Measurements from ENCODE around the gene NR6A1.

NR6A1 gene

GRCh38 chr9:124471761-124472160 lies 299.4 kb downstream of the NR6A1 start:
- no peak overlapping the region for H3K27ac ChIP-seq (ENCODE audit: extremely low read depth, low read depth, low read length)
- TF ChIP-seq MYNN (tag by site-specific recombination; IDR thresholded peaks at IDR 0.05; ENCODE audit: borderline replicate concordance) (no peak), OVOL3 (tag by site-specific recombination; IDR thresholded peaks at IDR 0.05) (no peak), HIC1 (tag by site-specific recombination; IDR thresholded peaks at IDR 0.05) (peak; percentile 84; the same call in 1 of the 2 replicates), ZNF19 (tag by site-specific recombination; IDR thresholded peaks at IDR 0.05; ENCODE audit: low read depth) (no peak), ZNF777 (tag by site-specific recombination; IDR thresholded peaks at IDR 0.05; ENCODE audit: borderline replicate concordance) (no peak)
- no peaks in the 10 kb centered on the region for H3K9me3 ChIP-seq (ENCODE audit: control insufficient read depth, insufficient read depth, low read depth, low read length)
- H3K36me3 ChIP-seq (ENCODE audit: control insufficient read depth in 2 of 2, insufficient read depth in 1 of 2, low read length in 2 of 2), result no peaks in the 10 kb centered on the region
- POLR2A ChIA-PET, result no interaction called here
- no peaks in the 10 kb centered on the region for H3K4me1 ChIP-seq (ENCODE audit: control insufficient read depth, insufficient read depth, low read length)
- CTCF ChIA-PET, result interaction anchor here (1.2 kb wide), 1 partner anchor 24 kb away, joined by 5 read pairs; no protein-coding TSS in a partner anchor
- H3K4me3 ChIP-seq (ENCODE audit: low read depth, low read length), result no peak overlapping the region

GRCh38 chr9:124470726-124471125 lies 300.4 kb downstream of the NR6A1 start:
- Histone ChIP-seq H3K9me3 (ENCODE audit: control insufficient read depth, insufficient read depth, low read depth, low read length) (no peaks in the 10 kb centered on the region), H3K36me3 (ENCODE audit: control insufficient read depth in 2 of 2, insufficient read depth in 1 of 2, low read length in 2 of 2) (no peaks in the 10 kb centered on the region), H3K4me1 (ENCODE audit: control insufficient read depth, insufficient read depth, low read length) (no peaks in the 10 kb centered on the region), H3K27ac (ENCODE audit: extremely low read depth, low read depth, low read length) (no peak overlapping the region), H3K4me3 (ENCODE audit: low read depth, low read length) (no peak overlapping the region)
- ChIA-PET POLR2A (no interaction called here), CTCF (no interaction called here)
- TF ChIP-seq MEIS1 (CRISPR knock-in tag; IDR thresholded peaks at IDR 0.05; ENCODE audit: borderline replicate concordance) (no peak), ZNF19 (tag by site-specific recombination; IDR thresholded peaks at IDR 0.05; ENCODE audit: low read depth) (no peak), ZNF837 (tag by site-specific recombination; IDR thresholded peaks at IDR 0.05) (no peak), YY1 (tag by site-specific recombination; IDR thresholded peaks at IDR 0.05) (no peak), HOXD13 (CRISPR knock-in tag; IDR thresholded peaks at IDR 0.05; ENCODE audit: borderline replicate concordance) (no peak), ZNF626 (tag by site-specific recombination; IDR thresholded peaks at IDR 0.05) (no peak), ZNF426 (tag by site-specific recombination; IDR thresholded peaks at IDR 0.05) (no peak), ZEB2 (tag by site-specific recombination; IDR thresholded peaks at IDR 0.05) (no peak), ZNF677 (tag by site-specific recombination; IDR thresholded peaks at IDR 0.05) (no peak), ZNF24 (tag by site-specific recombination; IDR thresholded peaks at IDR 0.05) (no peak), ZBTB44 (tag by site-specific recombination; IDR thresholded peaks at IDR 0.05) (no peak), ZNF560 (tag by site-specific recombination; IDR thresholded peaks at IDR 0.05; ENCODE audit: borderline replicate concordance) (no peak), ZBTB6 (tag by site-specific recombination; IDR thresholded peaks at IDR 0.05) (no peak), ZFP69B (tag by site-specific recombination; IDR thresholded peaks at IDR 0.05) (no peak), HOXC10 (CRISPR knock-in tag; IDR thresholded peaks at IDR 0.05) (no peak), KLF9 (tag by site-specific recombination; IDR thresholded peaks at IDR 0.05; ENCODE audit: low read depth) (no peak), SALL2 (tag by site-specific recombination; IDR thresholded peaks at IDR 0.05; ENCODE audit: borderline replicate concordance) (no peak), ATF2 (tag by site-specific recombination; IDR thresholded peaks at IDR 0.05; ENCODE audit: low read depth) (no peak)

Data from HEK293 (cell line).